ENCODE results near the gene MYBBP1A.

DNA sequence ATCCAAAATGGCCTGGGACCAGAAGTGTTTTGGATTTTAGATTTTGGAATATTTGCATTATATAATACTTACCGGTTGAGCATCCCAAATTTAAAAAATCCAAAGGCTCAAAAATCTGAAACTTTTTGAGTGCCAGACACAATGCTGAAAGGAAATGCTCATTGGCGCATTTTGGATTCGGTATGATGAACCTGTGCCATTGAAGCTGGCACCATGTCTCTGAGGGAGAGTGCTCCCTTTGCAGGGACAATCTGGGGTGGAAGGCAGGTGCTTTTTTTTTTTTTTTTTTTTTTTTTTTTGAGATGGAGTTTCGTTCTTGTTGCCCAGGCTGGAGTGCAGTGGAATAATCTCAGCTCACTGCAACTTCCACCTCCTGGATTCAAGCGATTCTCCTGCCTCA lies 46.9 kb upstream of the MYBBP1A start:
- TF ChIP-seq, protein P1, sequence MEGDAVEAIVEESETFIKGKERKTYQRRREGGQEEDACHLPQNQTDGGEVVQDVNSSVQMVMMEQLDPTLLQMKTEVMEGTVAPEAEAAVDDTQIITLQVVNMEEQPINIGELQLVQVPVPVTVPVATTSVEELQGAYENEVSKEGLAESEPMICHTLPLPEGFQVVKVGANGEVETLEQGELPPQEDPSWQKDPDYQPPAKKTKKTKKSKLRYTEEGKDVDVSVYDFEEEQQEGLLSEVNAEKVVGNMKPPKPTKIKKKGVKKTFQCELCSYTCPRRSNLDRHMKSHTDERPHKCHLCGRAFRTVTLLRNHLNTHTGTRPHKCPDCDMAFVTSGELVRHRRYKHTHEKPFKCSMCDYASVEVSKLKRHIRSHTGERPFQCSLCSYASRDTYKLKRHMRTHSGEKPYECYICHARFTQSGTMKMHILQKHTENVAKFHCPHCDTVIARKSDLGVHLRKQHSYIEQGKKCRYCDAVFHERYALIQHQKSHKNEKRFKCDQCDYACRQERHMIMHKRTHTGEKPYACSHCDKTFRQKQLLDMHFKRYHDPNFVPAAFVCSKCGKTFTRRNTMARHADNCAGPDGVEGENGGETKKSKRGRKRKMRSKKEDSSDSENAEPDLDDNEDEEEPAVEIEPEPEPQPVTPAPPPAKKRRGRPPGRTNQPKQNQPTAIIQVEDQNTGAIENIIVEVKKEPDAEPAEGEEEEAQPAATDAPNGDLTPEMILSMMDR (IDR thresholded peaks at IDR 0.05), result no peak
- no peak for TF ChIP-seq POLR2A (IDR thresholded peaks at IDR 0.05)
